GM12878 (cell line): ENCODE measurements around the gene SLIT2. TPM values are rescaled to one million over a fixed set of nuclear protein-coding genes. Genes with fewer than 3 reads are reported as not detected.

Experiments used
- ATAC-seq: fragments of 200-7000 bp; cut with Tn5 transposase; 3 replicates; pipeline ENCODE4 v1.9.1; 2020; ENCODE audit warnings: mild to moderate bottlenecking, moderate library complexity
- BruUV-seq: library from RNA; stranded (reverse); fragments of 400-500 nt; replicated peaks from 2 replicates; lab custom pipeline; 2021; lab: Mats Ljungman, UMichigan
- CTCF ChIA-PET: fragments of 300-600 bp; sonication (Branson Sonifier 250); formaldehyde crosslinking; extraction: SDS; loops from one replicate; lab custom pipeline; 2021; ENCODE audit warnings: inconsistent platforms; lab: Yijun Ruan, JAX
- POLR2A ChIA-PET: fragments of 350-600 bp; formaldehyde crosslinking; extraction: SDS; loops from one replicate; lab custom pipeline; 2021; ENCODE audit warnings: inconsistent platforms; lab: Charles Lee
- RAD21 ChIA-PET: fragments of 300-600 bp; sonication (Branson Sonifier 250); formaldehyde crosslinking; loops from one replicate; lab custom pipeline; 2023; ENCODE audit warnings: antibody characterized with exemption; ENCODE audit not compliant: unreplicated experiment; lab: Charles Lee
- SMC1A ChIA-PET: fragments of 300-600 bp; sonication (Branson Sonifier 250); formaldehyde crosslinking; loops from one replicate; lab custom pipeline; 2023; ENCODE audit not compliant: unreplicated experiment, uncharacterized antibody; lab: Charles Lee
- DNase-seq: peaks from one replicate; pipeline ENCODE4 v3.0.0-alpha.2; 2011; ENCODE audit warnings: low read depth, low spot score
- FAIRE-seq: peaks from 3 replicates; lab custom pipeline; 2011; peaks lifted over from hg19 to GRCh38; lab: Jason Lieb, UNC
- H2AFZ ChIP-seq: 2 replicates; pipeline ENCODE4 v1.6.0; 2011; ENCODE audit warnings: low read depth, low read length, control low read depth; ENCODE audit not compliant: control insufficient read depth
- H3K27ac ChIP-seq: 2 replicates; pipeline ENCODE4 v1.5.1; 2011; ENCODE audit warnings: control low read depth; ENCODE audit not compliant: control insufficient read depth, insufficient read depth
- H3K27me3 ChIP-seq, 2 experiments: replicated peaks in 1 of 2; 2 replicates each; pipeline versions ENCODE4 v1.6.0 to v1.6.1; 2011; ENCODE audit warnings: low read length in 1 of 2; ENCODE audit not compliant: control insufficient read depth in 2 of 2, insufficient read depth in 2 of 2
- H3K36me3 ChIP-seq, 2 experiments: 2 replicates each; pipeline ENCODE4 v1.5.1; 2011; ENCODE audit warnings: low read length in 1 of 2; ENCODE audit not compliant: control insufficient read depth in 2 of 2, insufficient read depth in 2 of 2
- H3K4me1 ChIP-seq: 2 replicates; pipeline ENCODE4 v1.6.1; 2011; ENCODE audit warnings: mild to moderate bottlenecking, low read length, moderate library complexity, mixed read lengths; ENCODE audit not compliant: control insufficient read depth, insufficient read depth
- H3K4me2 ChIP-seq: 2 replicates; pipeline ENCODE4 v1.6.0; 2011; ENCODE audit warnings: control low read depth; ENCODE audit not compliant: control insufficient read depth, insufficient read depth
- H3K4me3 ChIP-seq: fragments of 200-600 bp; sonication (generic); 2 replicates; pipeline ENCODE4 v1.5.1; 2016
- H3K79me2 ChIP-seq: 2 replicates; pipeline ENCODE4 v1.6.0; 2011; ENCODE audit warnings: low read length; ENCODE audit not compliant: control insufficient read depth, insufficient read depth
- H3K9ac ChIP-seq: 2 replicates; pipeline ENCODE4 v1.8.0; 2011; ENCODE audit warnings: low read length, control low read depth, mixed read lengths; ENCODE audit not compliant: control insufficient read depth, insufficient read depth
- H3K9me3 ChIP-seq: replicated peaks from 3 replicates; pipeline ENCODE4 v1.5.1; 2011; ENCODE audit warnings: mild to moderate bottlenecking, low read length; ENCODE audit not compliant: control insufficient read depth, insufficient read depth
- H4K20me1 ChIP-seq: 2 replicates; pipeline ENCODE4 v1.6.0; 2011; ENCODE audit not compliant: control insufficient read depth, insufficient read depth
- ATF2 ChIP-seq: IDR thresholded peaks from 2 replicates; pipeline ENCODE4 v1.6.1; 2012; ENCODE audit warnings: low read length, inconsistent platforms
- BACH1 ChIP-seq: fragments of 450-650 bp; IDR thresholded peaks from 2 replicates; pipeline ENCODE4 v1.6.1; 2017; ENCODE audit warnings: mild to moderate bottlenecking, borderline replicate concordance
- CEBPB ChIP-seq, 2 experiments: fragments of 150-350 bp in 1 of 2; IDR thresholded peaks; 2 replicates each; pipeline ENCODE4 v1.6.1; 2012 to 2014; ENCODE audit warnings: low read depth in 2 of 2, low read length in 2 of 2, borderline replicate concordance in 1 of 2, inconsistent platforms in 1 of 2
- GATAD2B ChIP-seq: fragments of 450-650 bp; conservative IDR thresholded peaks from 2 replicates; pipeline ENCODE4 v1.6.1; 2017; ENCODE audit warnings: low read depth, mild to moderate bottlenecking, moderate library complexity
- KAT2A ChIP-seq: conservative IDR thresholded peaks from 2 replicates; pipeline ENCODE4 v1.6.1; 2011; ENCODE audit warnings: low read depth, low read length; ENCODE audit not compliant: control insufficient read depth
- LARP7 ChIP-seq: fragments of 450-650 bp; IDR thresholded peaks from 2 replicates; pipeline ENCODE4 v1.6.1; 2017; ENCODE audit warnings: mild to moderate bottlenecking
- NKRF ChIP-seq: fragments of 450-650 bp; conservative IDR thresholded peaks from 2 replicates; pipeline ENCODE4 v1.6.1; 2017; ENCODE audit warnings: mild to moderate bottlenecking, moderate library complexity
- PML ChIP-seq: IDR thresholded peaks from 2 replicates; pipeline ENCODE4 v1.6.1; 2012; ENCODE audit warnings: low read length, inconsistent platforms
- RCOR1 ChIP-seq: conservative IDR thresholded peaks from 2 replicates; pipeline ENCODE4 v1.6.1; 2012; ENCODE audit warnings: low read depth, low read length, improper control_type of control experiment
- SMAD5 ChIP-seq: IDR thresholded peaks from 2 replicates; pipeline ENCODE4 v1.6.1; 2016; ENCODE audit warnings: antibody characterized with exemption, low read depth
- SREBF1 ChIP-seq: IDR thresholded peaks from 2 replicates; pipeline ENCODE4 v1.6.1; 2012; ENCODE audit warnings: mild to moderate bottlenecking, low read length
- SUPT20H ChIP-seq: IDR thresholded peaks from 2 replicates; pipeline ENCODE4 v1.6.1; 2011; ENCODE audit warnings: low read depth, mild to moderate bottlenecking, low read length, moderate library complexity, borderline replicate concordance; ENCODE audit not compliant: control insufficient read depth
- TARDBP ChIP-seq: IDR thresholded peaks from 2 replicates; pipeline ENCODE4 v1.6.1; 2016; ENCODE audit warnings: borderline replicate concordance
- TCF12 ChIP-seq: IDR thresholded peaks from 2 replicates; pipeline ENCODE4 v1.6.1; 2011; ENCODE audit warnings: low read depth, mild to moderate bottlenecking, low read length
- whole genome bisulfite sequencing: methylation state at CpG from one replicate; pipeline ENCODE4 v1.1.6; 2016; ENCODE audit warnings: low lambda C conversion rate; ENCODE audit not compliant: insufficient replicate concordance, insufficient coverage; ENCODE audit errors: missing lambda C conversion rate; 5-methylcytosine and 5-hydroxymethylcytosine counted together
- in situ Hi-C: fragments of 300-500 bp; cut with MboI; formaldehyde crosslinking; loops from 9 replicates; pipeline ENCODE4 v1.14.3; 2018; ENCODE audit warnings: mixed read lengths
- intact Hi-C: fragments of 100-400 bp; cut with micrococcal nuclease; formaldehyde crosslinking; loops from one replicate; pipeline ENCODE4 v1.14.2; 2022; ENCODE audit not compliant: unreplicated experiment
- polyA plus RNA-seq, 11 experiments: library from polyadenylated mRNA; depleted of rRNA in 4 of 11; unstranded in 6 of 11; stranded (reverse) in 5 of 11; fragments of >200 nt; fragmentation: Nextera tagmentation in 4 of 11; fragmentation: Illumina TruSeq in 1 of 11; extraction: Ambion mirVana in 4 of 11; extraction: Trizol in 1 of 11; gene quantifications; 1 replicate in 1 of 11; 2 replicates in 10 of 11; pipeline versions ENCODE4 v1.2.1 to v1.2.3, GENCODE V29; 2011 to 2016; ENCODE audit warnings: inconsistent platforms in 2 of 11, missing spikeins in 2 of 11, low read depth in 1 of 11
- total RNA-seq, 4 experiments: library from RNA; depleted of rRNA in 3 of 4; stranded (reverse); fragments of >200 nt in 3 of 4; fragmentation: Illumina TruSeq in 1 of 4; extraction: Trizol in 1 of 4; gene quantifications; 2 replicates each; pipeline versions ENCODE4 v1.2.1 to v1.2.3, GENCODE V29; 2013 to 2021
- TF ChIP-seq, protein P1 (sequence below): fragments of 450-650 bp; IDR thresholded peaks from 2 replicates; pipeline ENCODE4 v1.6.1; 2017; ENCODE audit warnings: low read depth, mild to moderate bottlenecking, moderate library complexity
- TF ChIP-seq, protein P2 (sequence below): fragments of 450-650 bp; IDR thresholded peaks from 2 replicates; pipeline ENCODE4 v1.6.1; 2017; ENCODE audit warnings: mild to moderate bottlenecking, moderate library complexity

The SLIT2 gene
- total and polyA plus RNA-seq, 10 of the 15 experiments (the other 5 are each of a cell fraction or from before 2014, with no cell fraction given): 0.01 to 0.05 TPM; not detected in 8

- no peak overlapping the region for H3K9ac ChIP-seq
- H3K9me3 ChIP-seq: no peaks in the 10 kb centered on the region; the same call in 2 of the 3 replicates
- no peak overlapping the region for H3K4me3 ChIP-seq
- CTCF ChIA-PET: interaction anchor here (0.6 kb wide), 1 partner anchor 108 kb away, joined by 3 read pairs; no protein-coding TSS in a partner anchor
- RAD21 ChIA-PET: no interaction called here
- no TSS peak for BruUV-seq
- WGBS: 24% methylated on average over 43 of the region's 43 CpGs
- no peak for ATAC-seq
- SMC1A ChIA-PET: no interaction called here
- peaks cover 4 to 12% of the 10 kb centered on the region in 2 experiments for H3K27me3 ChIP-seq
- intact Hi-C loops (no loop called here), in situ Hi-C loops (no loop called here)
- FAIRE-seq: no peak
- no peaks in the 10 kb centered on the region for H3K36me3 ChIP-seq
- H4K20me1 ChIP-seq: no peaks in the 10 kb centered on the region
- no peaks in the 10 kb centered on the region for H3K4me1 ChIP-seq
- H2AFZ ChIP-seq: no peak overlapping the region
- POLR2A ChIA-PET: no interaction called here
- no peaks in the 10 kb centered on the region for H3K79me2 ChIP-seq
- no peak for DNase-seq
- no peak overlapping the region for H3K27ac ChIP-seq
- H3K4me2 ChIP-seq: no peak overlapping the region
- TF ChIP-seq, protein P1, sequence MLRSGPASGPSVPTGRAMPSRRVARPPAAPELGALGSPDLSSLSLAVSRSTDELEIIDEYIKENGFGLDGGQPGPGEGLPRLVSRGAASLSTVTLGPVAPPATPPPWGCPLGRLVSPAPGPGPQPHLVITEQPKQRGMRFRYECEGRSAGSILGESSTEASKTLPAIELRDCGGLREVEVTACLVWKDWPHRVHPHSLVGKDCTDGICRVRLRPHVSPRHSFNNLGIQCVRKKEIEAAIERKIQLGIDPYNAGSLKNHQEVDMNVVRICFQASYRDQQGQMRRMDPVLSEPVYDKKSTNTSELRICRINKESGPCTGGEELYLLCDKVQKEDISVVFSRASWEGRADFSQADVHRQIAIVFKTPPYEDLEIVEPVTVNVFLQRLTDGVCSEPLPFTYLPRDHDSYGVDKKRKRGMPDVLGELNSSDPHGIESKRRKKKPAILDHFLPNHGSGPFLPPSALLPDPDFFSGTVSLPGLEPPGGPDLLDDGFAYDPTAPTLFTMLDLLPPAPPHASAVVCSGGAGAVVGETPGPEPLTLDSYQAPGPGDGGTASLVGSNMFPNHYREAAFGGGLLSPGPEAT: no peak
- TF ChIP-seq CEBPB (IDR thresholded peaks at IDR 0.05; ENCODE audit: borderline replicate concordance in 1 of 2, low read depth in 2 of 2, low read length in 2 of 2): no peak
- TF ChIP-seq, protein P2, sequence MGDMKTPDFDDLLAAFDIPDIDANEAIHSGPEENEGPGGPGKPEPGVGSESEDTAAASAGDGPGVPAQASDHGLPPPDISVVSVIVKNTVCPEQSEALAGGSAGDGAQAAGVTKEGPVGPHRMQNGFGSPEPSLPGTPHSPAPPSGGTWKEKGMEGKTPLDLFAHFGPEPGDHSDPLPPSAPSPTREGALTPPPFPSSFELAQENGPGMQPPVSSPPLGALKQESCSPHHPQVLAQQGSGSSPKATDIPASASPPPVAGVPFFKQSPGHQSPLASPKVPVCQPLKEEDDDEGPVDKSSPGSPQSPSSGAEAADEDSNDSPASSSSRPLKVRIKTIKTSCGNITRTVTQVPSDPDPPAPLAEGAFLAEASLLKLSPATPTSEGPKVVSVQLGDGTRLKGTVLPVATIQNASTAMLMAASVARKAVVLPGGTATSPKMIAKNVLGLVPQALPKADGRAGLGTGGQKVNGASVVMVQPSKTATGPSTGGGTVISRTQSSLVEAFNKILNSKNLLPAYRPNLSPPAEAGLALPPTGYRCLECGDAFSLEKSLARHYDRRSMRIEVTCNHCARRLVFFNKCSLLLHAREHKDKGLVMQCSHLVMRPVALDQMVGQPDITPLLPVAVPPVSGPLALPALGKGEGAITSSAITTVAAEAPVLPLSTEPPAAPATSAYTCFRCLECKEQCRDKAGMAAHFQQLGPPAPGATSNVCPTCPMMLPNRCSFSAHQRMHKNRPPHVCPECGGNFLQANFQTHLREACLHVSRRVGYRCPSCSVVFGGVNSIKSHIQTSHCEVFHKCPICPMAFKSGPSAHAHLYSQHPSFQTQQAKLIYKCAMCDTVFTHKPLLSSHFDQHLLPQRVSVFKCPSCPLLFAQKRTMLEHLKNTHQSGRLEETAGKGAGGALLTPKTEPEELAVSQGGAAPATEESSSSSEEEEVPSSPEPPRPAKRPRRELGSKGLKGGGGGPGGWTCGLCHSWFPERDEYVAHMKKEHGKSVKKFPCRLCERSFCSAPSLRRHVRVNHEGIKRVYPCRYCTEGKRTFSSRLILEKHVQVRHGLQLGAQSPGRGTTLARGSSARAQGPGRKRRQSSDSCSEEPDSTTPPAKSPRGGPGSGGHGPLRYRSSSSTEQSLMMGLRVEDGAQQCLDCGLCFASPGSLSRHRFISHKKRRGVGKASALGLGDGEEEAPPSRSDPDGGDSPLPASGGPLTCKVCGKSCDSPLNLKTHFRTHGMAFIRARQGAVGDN: no peak
- no peak for TF ChIP-seq KAT2A
- TF ChIP-seq LARP7: no peak
- no peak for TF ChIP-seq SREBF1
- no peak for TF ChIP-seq RCOR1
- no peak for TF ChIP-seq GATAD2B
- TF ChIP-seq NKRF: no peak
- TF ChIP-seq SMAD5: no peak
- TF ChIP-seq TARDBP: no peak
- no peak for TF ChIP-seq TCF12
- no peak for TF ChIP-seq PML
- no peak for TF ChIP-seq BACH1
- no peak for TF ChIP-seq ATF2
- no peak for TF ChIP-seq SUPT20H
These were observed 2.2 kb downstream of the SLIT2 start for GRCh38 chr4:20253735-20254409.
